Epithelial cell of proximal tubule (primary cell): ENCODE measurements around the gene CDHR3. TPM values are rescaled to one million over a fixed set of nuclear protein-coding genes. Genes with fewer than 3 reads are reported as not detected.

Experiments used
- DNase-seq: peaks from one replicate; pipeline ENCODE4 v3.0.0-alpha.2; 2011; ENCODE audit warnings: low read depth
- H3K4me3 ChIP-seq: 2 replicates; pipeline ENCODE4 v1.5.1; 2011; ENCODE audit warnings: low read depth, mild to moderate bottlenecking, low read length
- CTCF ChIP-seq: conservative IDR thresholded peaks from 2 replicates; pipeline ENCODE4 v1.5.1; 2012; ENCODE audit warnings: low read depth, mild to moderate bottlenecking, low read length
- total RNA-seq: library from RNA; depleted of rRNA; stranded (reverse); fragments of >200 nt; gene quantifications from 2 replicates; pipeline ENCODE4 v1.2.3, GENCODE V29; 2015

CDHR3 gene
- total RNA-seq, 1 donor from 2014 or later, result 0.17 TPM

GRCh38 chr7:106063692-106064091 is 100.6 kb downstream of the CDHR3 start:
- TF ChIP-seq CTCF, result no peak
- no peak for DNase-seq
- H3K4me3 ChIP-seq, result no peak overlapping the region

- no peak for DNase-seq
- no peak overlapping the region for H3K4me3 ChIP-seq
- TF ChIP-seq CTCF, result no peak
Measured at GRCh38 chr7:106064316-106064715, 101.3 kb downstream of the CDHR3 start.

GRCh38 chr7:106064771-106065574 is 101.9 kb downstream of the CDHR3 start:
- DNase-seq, result peak; percentile 90
- peak overlapping the region; percentile 48 for H3K4me3 ChIP-seq
- TF ChIP-seq CTCF, result peak; percentile 17

GRCh38 chr7:106065575-106066500 is 102.8 kb downstream of the CDHR3 start:
- TF ChIP-seq CTCF, result no peak
- no peak for DNase-seq
- H3K4me3 ChIP-seq, result peak overlapping the region; percentile 48

GRCh38 chr7:106067678-106068077 is 104.6 kb downstream of the CDHR3 start:
- DNase-seq, result no peak
- no peak overlapping the region for H3K4me3 ChIP-seq
- no peak for TF ChIP-seq CTCF

GRCh38 chr7:106068538-106068961 is 105.5 kb downstream of the CDHR3 start:
- DNase-seq, result no peak
- no peak overlapping the region for H3K4me3 ChIP-seq
- no peak for TF ChIP-seq CTCF
